ENCODE results near the gene C6orf132. TPM values are rescaled to one million over a fixed set of nuclear protein-coding genes. Genes with fewer than 3 reads are reported as not detected.

The C6orf132 gene
- total RNA-seq, 1 experiment from 2014 or later = 1.6 TPM

DNA sequence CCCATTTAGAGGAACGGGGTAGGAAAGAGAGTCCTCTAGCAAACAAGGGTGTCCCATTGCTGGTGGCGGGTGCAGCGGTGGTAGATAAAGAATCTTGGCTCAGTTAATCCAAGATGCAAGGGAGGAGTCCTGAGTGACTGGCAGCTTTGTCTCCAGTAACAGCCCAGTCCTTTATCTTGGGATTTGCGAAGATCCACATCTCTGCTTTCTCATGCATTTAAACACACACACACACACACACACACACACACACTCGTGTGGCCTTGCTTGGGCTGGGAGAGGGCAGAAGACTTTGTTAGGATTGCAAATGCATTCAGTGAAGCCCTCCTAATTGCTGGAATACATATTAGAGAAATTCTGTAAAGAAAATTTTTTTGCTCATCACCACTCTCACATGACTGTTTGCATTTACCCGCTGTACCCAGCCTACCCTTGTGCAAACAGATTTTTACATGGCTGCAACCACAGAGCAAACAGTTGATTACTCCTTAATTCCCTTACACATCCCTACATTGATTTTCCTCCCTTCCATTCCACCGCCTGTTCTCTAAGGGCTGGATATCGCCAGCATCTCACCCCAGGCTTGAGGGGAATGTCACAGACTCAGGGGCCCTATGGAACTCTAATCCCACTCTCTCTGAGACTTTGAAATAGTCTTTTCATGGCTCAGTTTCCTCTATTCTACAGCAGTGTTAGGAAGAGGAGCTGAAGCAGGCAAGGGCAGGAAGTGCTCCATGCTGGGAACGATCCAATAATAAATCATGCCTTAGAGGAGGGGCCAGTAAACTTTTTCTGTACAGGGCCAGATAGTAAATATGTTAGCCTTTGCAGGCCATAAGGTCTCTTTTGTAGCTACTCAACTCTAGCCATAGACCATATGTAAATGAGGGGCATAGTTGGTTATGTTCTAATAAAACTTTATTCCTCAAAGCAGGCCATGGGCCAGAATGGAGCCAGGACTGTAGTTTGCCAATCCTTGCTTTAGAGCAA, 3.5 kb downstream of the C6orf132 start:
- peak; percentile 73 for DNase-seq (ENCODE audit: low read depth)
- in situ Hi-C loops (cut with HindIII; ENCODE audit: low pct_unique_long_range_greater_than_20kb, low sequenced_read_pairs) = no loop called here

DNA sequence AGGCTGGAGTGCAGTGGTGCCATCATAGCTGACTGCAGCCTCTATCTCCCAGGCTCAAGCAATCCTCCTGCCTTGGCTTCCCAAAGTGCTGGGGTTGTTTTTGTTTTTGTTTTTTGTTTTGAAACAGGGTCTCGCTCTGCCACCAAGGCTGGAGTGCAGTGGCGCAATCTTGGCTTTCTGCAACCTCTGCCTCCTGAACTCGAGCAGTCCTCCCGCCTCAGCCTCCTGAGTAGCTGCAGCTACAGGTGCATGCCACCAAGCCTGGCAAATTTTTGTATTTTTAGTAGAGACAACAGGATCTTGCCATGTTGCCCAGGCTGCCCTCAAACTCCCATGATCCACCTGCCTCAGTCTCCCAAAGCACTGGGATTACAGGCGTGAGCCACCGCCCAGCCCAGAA, 4.2 kb downstream of the C6orf132 start:
- in situ Hi-C loops (cut with HindIII; ENCODE audit: low pct_unique_long_range_greater_than_20kb, low sequenced_read_pairs) = no loop called here
- DNase-seq (ENCODE audit: low read depth) = no peak

DNA sequence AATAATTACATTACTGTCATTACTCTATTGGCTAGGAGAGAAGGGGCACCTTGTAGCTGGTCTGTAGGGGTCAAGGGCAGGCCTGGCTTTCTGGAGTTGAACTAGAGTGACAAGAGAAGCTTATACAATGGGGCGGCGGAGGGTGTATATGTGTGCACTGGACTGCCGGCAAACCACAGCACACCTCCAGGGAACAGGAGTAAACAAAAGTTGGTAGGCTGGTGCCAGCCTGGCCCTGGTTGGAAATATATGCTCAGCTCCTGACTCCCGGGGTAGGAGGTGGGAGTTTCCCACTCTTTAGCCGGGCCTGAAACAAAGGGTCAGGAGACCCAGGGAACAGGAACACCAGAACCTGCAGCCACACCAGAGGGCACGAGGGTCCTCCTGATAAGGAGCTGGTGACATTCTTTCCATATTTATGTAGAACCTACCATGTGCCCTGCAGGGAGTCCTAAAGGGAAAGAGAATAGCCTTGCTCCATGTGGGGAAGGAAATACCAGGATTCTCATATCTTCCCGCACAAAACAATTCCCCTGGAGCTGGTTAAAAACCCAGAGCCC, 5.1 kb downstream of the C6orf132 start:
- no peak for DNase-seq (ENCODE audit: low read depth)
- in situ Hi-C loops (cut with HindIII; ENCODE audit: low pct_unique_long_range_greater_than_20kb, low sequenced_read_pairs) = no loop called here

DNA sequence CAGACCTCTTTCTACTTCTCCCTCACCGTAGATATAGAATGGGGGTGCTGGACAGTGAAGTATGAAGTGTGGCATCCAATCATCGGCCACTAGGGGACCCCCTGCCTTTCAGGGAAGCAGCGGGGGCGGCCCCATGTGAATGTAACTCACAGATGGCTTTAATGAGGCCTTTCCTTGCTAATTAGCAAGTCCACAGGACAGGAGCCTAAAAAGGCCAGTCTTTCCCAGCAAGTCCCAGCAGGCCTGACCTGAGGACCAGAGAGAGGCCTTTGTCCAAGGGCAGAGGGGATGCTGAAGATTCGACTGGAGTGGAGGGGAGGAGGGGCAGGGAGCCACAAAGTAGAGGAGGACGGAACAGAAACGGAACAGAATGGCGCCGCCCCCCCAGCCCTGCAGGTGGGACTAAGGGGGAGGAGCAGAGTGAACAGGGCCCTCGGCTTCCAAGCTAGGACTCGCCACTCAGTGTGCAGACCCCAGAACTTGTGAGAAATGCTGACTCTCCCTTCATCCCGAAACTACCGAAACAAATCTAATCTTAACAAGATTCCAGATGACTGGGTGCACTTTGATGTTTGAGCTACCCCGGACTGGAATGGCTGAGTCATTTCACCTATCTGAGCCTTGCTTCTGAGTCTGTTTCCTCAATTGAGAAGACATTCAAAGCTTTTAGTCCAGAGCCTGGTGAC, 5.8 kb downstream of the C6orf132 start:
- in situ Hi-C loops (cut with HindIII; ENCODE audit: low pct_unique_long_range_greater_than_20kb, low sequenced_read_pairs) = no loop called here
- peak; percentile 75 for DNase-seq (ENCODE audit: low read depth)

DNA sequence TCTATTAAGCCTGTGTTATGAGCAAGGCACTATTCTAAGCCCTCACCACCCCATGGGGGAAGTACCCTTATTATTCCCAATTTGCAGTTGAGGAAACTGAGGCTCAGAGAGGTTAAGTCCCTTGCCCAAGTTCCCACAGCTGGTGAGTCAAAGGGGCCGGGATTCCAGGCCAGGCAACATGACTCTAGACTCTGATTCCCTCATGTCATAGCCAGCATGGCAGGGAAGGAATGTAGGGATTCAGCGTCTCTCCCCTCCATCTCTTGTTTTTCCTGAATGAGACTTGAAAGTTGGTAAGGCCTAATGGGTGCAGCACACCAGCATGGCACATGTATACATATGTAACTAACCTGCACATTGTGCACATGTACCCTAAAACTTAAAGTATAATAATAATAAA, 6.7 kb downstream of the C6orf132 start:
- in situ Hi-C loops (cut with HindIII; ENCODE audit: low pct_unique_long_range_greater_than_20kb, low sequenced_read_pairs) = no loop called here
- DNase-seq (ENCODE audit: low read depth) = no peak

DNA sequence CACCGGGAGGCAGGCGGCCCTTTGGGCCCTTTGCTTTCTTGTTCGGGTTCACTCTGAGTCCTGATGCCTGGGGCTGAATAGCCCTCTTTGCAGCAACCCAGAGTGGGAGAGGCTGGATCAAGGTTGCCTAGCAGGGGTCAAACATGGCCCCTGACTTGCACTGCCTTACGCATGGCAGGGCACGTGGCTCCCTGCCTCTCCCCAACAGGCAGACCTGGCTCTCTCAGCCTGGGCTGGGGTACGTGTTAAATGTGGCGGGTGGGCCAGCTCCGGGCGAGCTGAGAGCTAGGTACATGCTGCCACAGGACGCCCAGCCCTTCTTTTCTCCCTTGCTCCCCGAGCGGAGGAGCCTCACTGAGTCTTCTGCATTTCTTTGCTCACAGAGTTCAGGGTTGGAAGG, 7.3 kb downstream of the C6orf132 start:
- DNase-seq (ENCODE audit: low read depth) = no peak
- in situ Hi-C loops (cut with HindIII; ENCODE audit: low pct_unique_long_range_greater_than_20kb, low sequenced_read_pairs) = no loop called here

DNA sequence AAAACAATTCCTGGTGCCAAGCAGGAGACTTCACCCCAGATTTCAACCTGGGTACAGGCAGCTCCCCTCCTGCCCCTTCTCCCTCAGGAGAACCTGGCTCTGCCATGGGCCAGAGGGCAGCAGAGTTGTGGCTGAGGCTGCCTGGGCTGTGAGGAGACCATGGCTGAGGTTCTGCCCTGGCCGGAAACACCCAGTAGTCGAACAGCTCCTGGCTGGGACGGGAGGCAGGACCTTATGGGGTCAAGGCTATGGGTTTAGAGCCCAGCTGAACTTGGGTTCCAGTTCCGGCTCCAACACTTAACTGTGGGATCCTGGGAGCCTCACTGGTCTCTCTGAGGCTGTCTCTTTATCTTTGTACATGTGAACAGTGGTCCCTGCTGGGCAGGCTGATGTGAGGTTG, 8.5 kb downstream of the C6orf132 start:
- in situ Hi-C loops (cut with HindIII; ENCODE audit: low pct_unique_long_range_greater_than_20kb, low sequenced_read_pairs) = no loop called here
- DNase-seq (ENCODE audit: low read depth) = no peak

DNA sequence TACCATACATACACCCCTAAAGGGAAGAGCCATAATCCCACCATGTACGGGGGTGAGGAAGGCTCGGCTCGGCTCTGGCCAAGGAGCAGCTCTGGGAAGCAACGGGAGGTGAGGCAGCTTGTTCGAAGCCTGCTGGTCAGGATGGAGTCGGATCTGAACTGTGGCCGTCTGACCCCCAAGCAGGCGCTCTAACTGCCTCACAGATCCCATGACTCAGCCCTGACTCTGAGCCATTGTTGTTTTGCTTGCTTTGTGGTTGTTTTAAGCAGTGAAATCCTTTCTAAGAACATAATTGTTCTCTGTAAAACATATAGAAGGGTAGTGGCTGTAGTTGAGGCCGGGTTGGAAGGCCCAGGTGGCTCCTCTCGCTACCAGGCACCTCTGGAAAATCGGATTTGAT, 10.9 kb downstream of the C6orf132 start:
- DNase-seq (ENCODE audit: low read depth) = peak; percentile 72
- in situ Hi-C loops (cut with HindIII; ENCODE audit: low pct_unique_long_range_greater_than_20kb, low sequenced_read_pairs) = no loop called here

DNA sequence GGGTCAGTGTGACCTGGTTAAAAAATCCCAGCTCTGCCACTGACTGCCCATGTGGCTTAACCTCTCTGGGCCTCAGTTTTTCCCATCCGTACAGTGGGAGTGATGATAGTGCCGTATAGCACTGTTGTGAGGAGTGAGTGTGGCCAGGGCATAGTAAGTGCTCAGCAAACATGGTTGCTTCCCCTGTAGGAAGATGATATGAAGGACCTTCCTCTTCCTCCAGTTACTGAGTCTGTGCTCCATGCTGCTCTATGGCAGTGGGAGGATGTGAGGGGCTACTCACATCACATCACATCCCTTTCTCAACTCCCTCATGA, 13.1 kb downstream of the C6orf132 start:
- DNase-seq (ENCODE audit: low read depth) = no peak
- in situ Hi-C loops (cut with HindIII; ENCODE audit: low pct_unique_long_range_greater_than_20kb, low sequenced_read_pairs) = no loop called here

DNA sequence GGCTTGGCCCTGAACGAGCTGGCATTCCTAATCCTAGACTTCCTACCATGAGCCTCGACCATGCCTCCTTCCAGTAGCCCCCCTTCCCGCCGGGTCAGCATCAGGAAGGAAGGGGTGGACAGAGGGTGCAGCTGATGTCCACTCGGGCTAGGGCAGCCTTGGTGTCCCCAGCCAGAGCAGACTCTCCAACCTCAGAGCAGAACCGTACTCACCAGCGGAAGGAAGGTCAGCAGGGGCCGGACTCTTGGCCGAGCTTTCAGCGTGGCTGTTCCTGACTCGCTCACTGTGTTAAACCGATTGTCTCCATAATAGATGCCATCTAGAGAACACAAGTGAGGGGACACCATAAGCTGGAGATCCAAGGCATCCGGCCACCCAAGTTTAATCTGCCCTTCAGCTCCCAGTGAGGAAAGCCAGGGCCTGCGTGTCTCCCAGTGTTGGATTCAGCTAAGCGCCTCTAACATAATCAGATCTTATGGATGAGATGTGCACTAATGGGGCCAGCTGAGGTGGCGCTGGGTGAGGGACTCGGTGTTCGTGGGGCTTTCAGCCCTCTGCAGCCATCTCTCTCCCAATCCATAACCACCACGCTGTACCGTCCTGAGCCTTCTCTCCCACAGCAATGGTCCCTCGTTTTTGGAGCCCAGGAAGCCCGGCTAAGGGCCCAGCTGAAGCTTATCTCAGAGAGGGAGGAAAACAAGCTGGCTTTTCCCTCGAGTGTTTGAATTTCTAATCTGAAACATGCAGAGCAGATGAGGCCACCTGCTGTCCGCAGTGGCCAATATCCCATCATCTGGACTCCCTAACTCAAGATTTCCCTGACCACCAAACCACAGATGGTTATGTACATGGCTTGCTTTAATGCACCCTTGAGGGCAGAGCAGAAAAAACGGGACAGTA, 13.7 kb downstream of the C6orf132 start:
- no peak for DNase-seq (ENCODE audit: low read depth)
- in situ Hi-C loops (cut with HindIII; ENCODE audit: low pct_unique_long_range_greater_than_20kb, low sequenced_read_pairs) = no loop called here

DNA sequence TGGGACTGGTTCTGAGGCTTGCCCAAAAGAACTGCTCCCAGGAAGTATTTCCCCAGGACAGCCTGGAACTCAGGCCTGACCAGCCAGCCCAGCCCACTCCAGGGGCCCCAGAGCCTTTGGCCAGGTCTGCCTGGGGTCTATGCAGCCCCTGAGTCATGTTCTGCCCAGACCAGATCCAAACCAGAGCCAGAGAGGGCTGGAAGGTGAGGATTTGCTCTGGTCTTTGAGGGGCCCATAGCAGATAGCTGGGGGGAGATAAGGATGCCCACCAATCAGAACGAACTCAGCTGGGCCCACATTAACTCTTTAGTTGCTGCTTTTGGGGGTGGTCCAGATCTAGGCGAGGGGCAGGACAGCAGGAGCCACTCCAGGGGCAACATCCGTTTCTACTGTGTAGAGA, 16.8 kb downstream of the C6orf132 start:
- in situ Hi-C loops (cut with HindIII; ENCODE audit: low pct_unique_long_range_greater_than_20kb, low sequenced_read_pairs) = no loop called here
- no peak for DNase-seq (ENCODE audit: low read depth)

DNA sequence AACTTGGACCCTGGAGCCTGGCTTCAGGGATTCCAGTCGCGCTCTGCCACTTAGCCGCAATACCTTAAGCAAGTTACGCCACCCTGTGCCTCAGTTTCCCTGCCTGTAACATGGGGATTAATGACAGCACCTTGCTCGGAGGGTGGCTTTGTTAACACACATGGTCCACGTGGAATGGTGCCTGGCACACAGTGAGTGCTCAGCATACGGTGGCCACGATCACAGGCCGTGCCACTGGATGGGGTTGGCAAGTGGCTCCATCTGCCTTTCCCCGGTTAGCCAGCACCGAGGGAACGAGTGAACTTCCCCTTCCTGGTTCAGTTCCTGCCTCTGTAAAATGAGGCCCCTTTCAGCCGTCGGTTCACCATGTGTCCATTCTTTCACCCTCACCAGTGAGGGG, 17.2 kb downstream of the C6orf132 start:
- no peak for DNase-seq (ENCODE audit: low read depth)
- in situ Hi-C loops (cut with HindIII; ENCODE audit: low pct_unique_long_range_greater_than_20kb, low sequenced_read_pairs) = no loop called here

DNA sequence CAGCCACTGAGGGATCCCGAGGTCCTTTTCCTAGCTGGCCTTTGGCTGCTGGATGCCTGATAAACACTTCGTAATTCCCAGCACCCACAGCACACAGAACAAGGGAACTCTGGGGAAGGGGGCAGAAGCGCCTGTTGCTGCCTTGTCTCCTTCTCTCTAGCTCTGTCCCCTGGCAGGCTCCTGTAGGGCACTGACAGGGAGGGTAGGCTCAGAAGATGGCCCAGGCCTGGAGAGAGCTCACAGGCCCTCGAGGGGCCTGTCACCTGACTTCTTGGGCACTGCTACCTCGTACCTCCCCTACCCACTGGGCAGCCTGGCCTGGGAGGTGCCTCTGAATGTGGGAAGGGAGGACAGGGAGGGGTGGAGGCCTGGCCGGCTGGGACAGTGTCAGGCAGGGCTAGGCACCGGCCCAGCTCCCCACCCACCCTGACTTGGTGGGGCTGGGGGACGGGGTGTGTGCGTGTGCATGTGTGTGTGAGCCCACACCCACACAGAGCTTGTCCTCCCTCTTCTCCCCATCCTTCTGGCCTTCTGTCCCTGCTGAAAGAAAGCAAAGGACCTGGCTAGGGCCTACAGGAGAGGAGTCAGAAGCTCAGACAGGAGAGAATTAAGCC, 18.1 kb downstream of the C6orf132 start:
- DNase-seq (ENCODE audit: low read depth) = no peak
- in situ Hi-C loops (cut with HindIII; ENCODE audit: low pct_unique_long_range_greater_than_20kb, low sequenced_read_pairs) = no loop called here

DNA sequence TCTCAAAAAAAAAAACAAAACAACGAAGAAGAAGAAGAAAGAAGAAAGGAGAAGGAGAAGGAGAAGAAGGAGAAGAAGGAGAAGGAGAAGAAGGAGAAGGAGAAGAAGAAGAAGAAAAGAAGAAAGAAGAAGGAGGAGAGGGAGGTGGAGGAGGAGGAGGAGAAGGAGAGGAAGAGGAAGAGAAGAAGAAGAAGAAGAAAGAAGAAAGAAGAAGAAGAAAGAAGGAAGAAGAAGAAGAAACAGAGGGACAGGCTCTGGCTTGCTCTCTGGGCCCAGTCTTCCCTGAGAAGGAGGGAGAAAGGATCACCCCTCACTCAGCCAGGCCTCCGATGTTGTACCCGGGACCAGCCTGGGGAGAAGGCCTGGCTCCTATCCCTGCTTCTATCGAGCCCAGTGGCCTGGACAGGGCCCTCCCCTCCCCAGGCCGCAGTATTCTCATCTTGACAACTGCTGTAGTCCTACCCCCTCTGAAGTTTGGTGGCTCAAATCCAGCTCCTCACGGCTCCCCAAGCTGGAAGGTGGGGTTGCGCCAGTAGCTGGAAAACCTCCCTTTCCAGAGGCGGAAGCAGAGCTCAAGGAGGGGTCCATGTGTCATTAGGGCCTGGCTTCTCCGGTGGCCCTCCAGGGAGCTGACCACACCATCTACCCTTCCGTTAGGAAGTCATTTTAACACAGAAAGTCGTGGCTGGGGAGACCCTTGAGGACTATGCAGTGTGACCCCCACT, 18.9 kb downstream of the C6orf132 start:
- no peak for DNase-seq (ENCODE audit: low read depth)
- in situ Hi-C loops (cut with HindIII; ENCODE audit: low pct_unique_long_range_greater_than_20kb, low sequenced_read_pairs) = no loop called here

DNA sequence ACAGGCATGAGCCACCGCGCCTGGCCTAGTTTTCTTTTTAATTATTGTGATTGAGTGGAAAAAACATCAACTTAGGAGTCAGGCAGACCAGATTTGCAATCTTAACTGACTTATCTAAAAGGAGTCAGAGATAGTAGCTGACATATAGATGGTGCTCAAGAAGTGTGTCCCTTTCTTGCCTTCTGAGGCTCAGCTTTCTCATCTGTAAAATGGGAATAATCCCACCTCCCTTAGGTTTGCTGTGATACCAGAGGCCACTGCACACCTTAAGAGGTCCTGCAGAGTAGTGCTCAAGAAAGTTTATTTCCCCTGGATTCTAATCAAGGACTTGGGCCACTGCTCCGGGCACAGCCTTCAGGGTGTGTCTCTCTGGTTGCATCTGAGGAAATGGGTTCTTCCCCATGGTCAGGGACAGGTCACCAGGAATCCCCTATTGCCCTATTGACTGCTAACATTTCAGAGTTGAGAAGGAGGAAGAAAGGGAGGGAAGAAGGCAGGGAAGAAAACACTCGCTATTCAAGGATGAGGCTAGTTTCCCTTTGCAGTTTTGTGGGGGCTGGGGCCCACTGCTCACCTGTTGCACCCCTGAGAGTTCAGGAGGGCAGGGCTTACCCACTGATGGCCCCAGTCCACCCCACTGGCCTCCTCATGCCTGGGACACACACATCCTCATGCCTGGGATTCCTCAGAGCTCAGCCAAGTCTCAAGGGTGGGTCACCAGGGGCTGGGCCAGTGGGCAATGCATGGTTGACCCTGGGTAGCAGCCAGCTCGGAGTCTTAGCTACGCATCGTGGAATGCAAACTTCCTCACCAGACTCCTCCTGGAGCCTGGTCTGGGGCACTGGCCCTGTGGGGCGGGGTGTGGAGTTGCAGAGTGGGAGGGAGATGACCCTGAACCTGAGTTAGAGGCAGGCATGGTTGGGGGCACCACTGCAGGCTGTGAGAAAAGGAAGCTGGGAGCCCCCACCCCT, 21.2 kb downstream of the C6orf132 start:
- DNase-seq (ENCODE audit: low read depth) = peak; percentile 91
- in situ Hi-C loops (cut with HindIII; ENCODE audit: low pct_unique_long_range_greater_than_20kb, low sequenced_read_pairs) = no loop called here

DNA sequence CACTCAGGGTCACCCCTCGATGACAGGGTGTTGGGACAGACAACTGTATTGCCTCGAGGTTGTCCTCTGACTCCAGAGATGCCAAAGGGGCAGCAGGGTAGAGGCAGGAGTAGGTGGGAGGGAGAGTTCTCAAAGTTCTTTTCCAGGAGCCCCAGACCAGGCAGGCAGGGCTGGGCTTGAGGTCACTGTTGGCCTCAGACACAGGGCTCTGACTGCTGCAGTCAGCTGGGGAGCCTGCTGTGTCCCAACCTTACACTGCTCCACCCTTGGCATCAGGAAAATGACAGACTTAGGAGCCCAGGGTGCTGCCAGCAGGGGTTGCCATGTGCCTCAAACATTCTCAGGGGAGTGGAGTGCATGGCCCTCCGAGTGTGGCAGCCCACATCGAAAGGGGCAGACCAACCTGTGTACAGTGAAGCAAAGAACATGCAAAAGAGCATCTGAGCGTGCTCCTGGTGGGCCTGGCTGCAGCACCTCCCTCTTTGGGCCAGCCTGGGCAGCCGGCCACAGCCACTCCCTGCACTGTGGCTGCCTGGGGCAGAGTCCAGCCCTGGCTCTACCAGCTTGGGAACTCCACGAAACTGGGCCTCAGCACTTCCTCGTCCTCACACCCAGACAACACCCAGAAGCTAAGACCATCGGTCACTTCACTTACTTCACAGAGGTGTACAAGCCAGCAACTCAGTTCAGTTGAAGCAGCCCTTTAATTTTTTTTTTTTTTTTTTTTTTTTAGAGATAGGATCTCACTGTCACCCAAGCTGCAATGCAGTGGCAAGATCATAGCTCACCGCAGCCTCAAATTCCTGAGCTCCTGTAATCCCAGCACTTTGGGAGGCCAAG, 24.0 kb downstream of the C6orf132 start:
- peak; percentile 93 for DNase-seq (ENCODE audit: low read depth)
- in situ Hi-C loops (cut with HindIII; ENCODE audit: low pct_unique_long_range_greater_than_20kb, low sequenced_read_pairs) = no loop called here
